Ovary (tissue), 9 donors: ENCODE measurements around the gene ZNF213. TPM values are rescaled to one million over a fixed set of nuclear protein-coding genes. Genes with fewer than 3 reads are reported as not detected.
A peak's percentile ranks its signal among the peaks of the same experiment; 100 is the strongest.

Experiments
- DNase-seq, 5 donors: peaks; one replicate each; pipeline ENCODE4 v3.0.0-alpha.2; 2019 to 2020
- H3K27ac ChIP-seq, 2 donors: fragments of 200-600 bp; one replicate each; pipeline versions ENCODE4 v1.5.1 to v1.8.0; 2019 to 2022
- H3K27me3 ChIP-seq: fragments of 200-600 bp; one replicate; pipeline ENCODE4 v1.8.0; 2022
- H3K36me3 ChIP-seq: fragments of 200-600 bp; sonication (generic); one replicate; pipeline ENCODE4 v1.5.1; 2019
- H3K4me1 ChIP-seq: one replicate; pipeline ENCODE4 v1.8.1; 2013; ENCODE audit warnings: mild to moderate bottlenecking, moderate library complexity; ENCODE audit not compliant: insufficient read depth
- H3K4me3 ChIP-seq: fragments of 200-600 bp; sonication (generic); one replicate; pipeline ENCODE4 v1.5.1; 2017
- H3K9me3 ChIP-seq, 2 donors: fragments of 200-600 bp in 1 of 2; sonication (generic) in 1 of 2; one replicate each; pipeline versions ENCODE4 v1.5.1 to v1.8.1; 2013 to 2019; ENCODE audit warnings: mild to moderate bottlenecking in 1 of 2, moderate library complexity in 1 of 2
- CTCF ChIP-seq, 3 donors: fragments of 450-650 bp in 2 of 3; fragments of 200-600 bp in 1 of 3; IDR thresholded peaks; one replicate each; pipeline versions ENCODE4 v1.5.1 to v1.8.0; 2016 to 2022; ENCODE audit warnings: antibody characterized with exemption in 3 of 3, mild to moderate bottlenecking in 1 of 3
- EP300 ChIP-seq: sonication (generic); formaldehyde crosslinking; IDR thresholded peaks from one replicate; pipeline ENCODE4 v1.6.1; 2017; ENCODE audit warnings: antibody characterized with exemption
- POLR2A ChIP-seq: fragments of 450-650 bp; IDR thresholded peaks from one replicate; pipeline ENCODE4 v1.6.1; 2017; ENCODE audit warnings: antibody characterized with exemption, mild to moderate bottlenecking, moderate library complexity
- whole genome bisulfite sequencing, 3 donors: extraction: QIAGEN DNeasy Blood & Tissue Kit in 1 of 3; methylation state at CpG; one replicate each; pipeline versions ENCODE4 v1.1.5 to v1.1.7; 2013 to 2017; 5-methylcytosine and 5-hydroxymethylcytosine counted together
- intact Hi-C, 4 donors: fragments of 100-400 bp; cut with DNase I; formaldehyde crosslinking; loops; one replicate each; pipeline versions ENCODE4 v1.11.0 to v1.15.1; 2022 to 2023
- polyA plus RNA-seq, 2 donors: library from polyadenylated mRNA; stranded (reverse); fragments of 200-250 nt in 1 of 2; fragments of 350-450 nt in 1 of 2; fragmentation: Illumina TruSeq in 1 of 2; extraction: RNeasy Lipid Tissue Mini Kit (QIAGEN cat#74804) in 1 of 2; gene quantifications; one replicate each; pipeline ENCODE4 v1.2.3, GENCODE V29; 2013 to 2014
- total RNA-seq, 7 donors: library from RNA; depleted of rRNA in 2 of 7; stranded (reverse); fragments of >200 nt in 2 of 7; fragmentation: NEBNext Ultra II Directional in 3 of 7; extraction: Animal tissue kit (Norgen Biotek cat#: 25700) in 3 of 7; gene quantifications; one replicate each; pipeline versions ENCODE4 v1.1.0 to v1.2.4, GENCODE V29; 2016 to 2023
- donor health status: DM: no; HTN: no; CAD: no; lungs with moderate emphysema.
- donor health status: DM: no; HTN: no; CAD: no.
- donor health status: Bipolar disorder and iron deficiency.
- donor health status: DM: yes; HTN: yes; CAD: no.
- donor health status: DM: no; HTN: no; CAD: no.
- donor health status: DM: yes; HTN: yes; CAD: no.

Gene ZNF213
- total and polyA plus RNA-seq, 9 donors = 0.95 to 18.9 (median 11.4) TPM

DNA sequence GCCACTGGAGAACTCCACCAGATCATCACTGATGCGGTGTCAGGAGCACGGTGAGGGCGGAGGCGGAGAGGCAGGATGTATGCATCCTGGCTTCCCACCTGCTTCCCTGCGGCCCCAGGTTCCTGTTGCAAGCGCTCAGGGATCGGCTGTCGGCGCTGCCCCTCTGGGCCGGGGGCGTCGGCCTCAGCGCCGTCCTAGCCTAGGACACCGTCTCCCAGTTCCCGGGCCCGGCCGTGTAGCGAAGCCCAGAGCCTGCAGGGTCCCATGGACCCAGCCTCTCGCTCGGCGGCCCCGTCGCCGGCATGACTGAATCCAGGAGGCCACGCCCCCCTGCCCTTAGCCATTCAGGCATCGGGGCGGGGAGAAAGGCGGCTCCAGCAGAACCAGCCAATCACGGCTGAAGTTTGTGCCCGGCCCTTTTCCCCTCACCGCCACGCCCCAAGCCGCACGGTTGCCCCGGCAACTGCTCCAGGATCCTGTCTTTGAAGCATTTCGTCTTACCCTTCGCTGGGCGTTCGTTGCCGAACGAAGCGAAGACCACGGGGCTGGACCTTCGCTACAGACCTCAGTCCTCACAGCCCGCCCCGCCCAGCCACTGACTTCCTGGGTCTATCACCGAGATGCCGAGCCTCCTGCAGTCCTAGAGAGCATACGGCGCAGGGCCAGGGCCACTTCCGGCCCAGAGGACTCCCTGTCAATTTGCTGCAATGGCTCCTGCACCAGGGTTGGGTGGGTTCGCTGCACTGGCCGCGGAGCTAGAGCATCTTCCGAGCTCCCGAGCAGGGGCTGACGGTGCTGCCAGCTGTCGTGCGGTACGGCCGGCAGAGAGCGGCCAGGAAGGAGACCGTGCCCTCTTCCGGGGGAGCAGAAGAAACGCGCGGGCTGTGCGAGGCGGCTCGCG lies 10.6 kb upstream of the ZNF213 start:
- intact Hi-C loops = no loop called here

GRCh38 chr16:3127745-3128144 lies 7.1 kb upstream of the ZNF213 start:
- no peaks in the 10 kb centered on the region for H3K9me3 ChIP-seq
- H3K4me3 ChIP-seq = no peak overlapping the region
- no peak for TF ChIP-seq EP300
- TF ChIP-seq CTCF (IDR thresholded peaks at IDR 0.05) = no peak
- TF ChIP-seq POLR2A = no peak
- H3K27me3 ChIP-seq = no peaks in the 10 kb centered on the region
- peaks cover 8% of the 10 kb centered on the region for H3K4me1 ChIP-seq
- H3K27ac ChIP-seq = no peak overlapping the region
- no peak for DNase-seq
- intact Hi-C loops = no loop called here
- WGBS, 3 donors = 63 to 67% (median 64%) methylated on average over 6 of the region's 6 CpGs
- no peaks in the 10 kb centered on the region for H3K36me3 ChIP-seq

More for the DNA sequence above, 10.6 kb upstream of the ZNF213 start:
- TF ChIP-seq CTCF (IDR thresholded peaks at IDR 0.05) (peak in 2 of 3 donors; percentile 9 to 10), POLR2A (no peak)
- WGBS, 3 donors = 0% methylated on average over 60 to 72 of the region's 72 CpGs
- Histone ChIP-seq H3K4me1 (peaks cover 7% of the 10 kb centered on the region), H3K27me3 (no peaks in the 10 kb centered on the region), H3K36me3 (no peaks in the 10 kb centered on the region), H3K4me3 (peak overlapping the region; percentile 39), H3K9me3 (no peaks in the 10 kb centered on the region), H3K27ac (peak overlapping the region in 1 of 2 donors; percentile 40)
- peak; percentile 94 to 97 (median 95) for DNase-seq

DNA sequence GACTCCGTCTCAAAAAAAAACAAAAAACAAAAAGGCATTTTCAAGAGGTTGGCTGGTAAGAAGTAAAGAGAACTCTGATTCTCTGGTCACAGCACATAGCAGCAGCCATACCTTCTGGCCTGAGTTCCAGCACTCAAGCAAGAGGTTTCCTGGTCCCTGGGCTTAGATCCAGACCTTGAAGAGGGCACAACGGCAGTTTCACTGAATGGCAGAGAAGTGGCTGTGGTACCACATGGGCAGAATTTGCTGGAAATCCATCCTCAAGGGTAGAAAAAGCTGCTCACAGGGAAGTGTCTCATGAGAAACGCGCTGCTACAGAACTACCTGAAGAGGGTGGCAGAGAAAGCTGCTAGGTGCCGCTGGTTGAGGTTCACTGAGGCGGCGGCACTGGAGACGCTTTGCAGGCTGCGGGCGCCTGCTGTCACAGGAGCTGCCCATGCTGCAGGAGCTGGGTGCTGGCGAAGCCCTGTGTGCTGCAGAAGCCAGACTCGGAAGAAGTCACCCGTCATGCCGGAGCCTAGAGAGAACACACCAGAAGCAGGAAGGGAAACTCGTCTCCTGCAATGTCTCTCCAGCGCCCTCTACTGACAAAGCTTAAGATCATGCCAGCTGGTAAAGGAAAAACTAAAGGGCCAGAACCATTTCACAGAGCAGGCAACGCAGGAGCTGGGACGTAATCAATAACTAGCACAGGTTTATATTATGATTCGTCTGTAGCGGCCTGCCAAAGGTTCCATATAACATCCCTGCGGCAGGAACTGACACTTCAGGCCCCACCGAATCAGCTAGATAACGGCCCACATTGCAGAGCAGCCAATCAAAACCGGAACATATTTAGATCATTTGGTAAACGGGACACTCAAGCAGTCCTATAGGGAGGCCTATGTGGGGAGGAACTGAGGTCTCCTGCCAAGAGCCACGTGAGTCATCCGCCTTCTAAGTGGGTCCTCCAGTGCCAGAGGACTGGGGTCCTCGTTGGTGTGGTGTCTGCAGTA lies 5.4 kb upstream of the ZNF213 start:
- Histone ChIP-seq H3K4me1 (peaks cover 5% of the 10 kb centered on the region), H3K27me3 (no peaks in the 10 kb centered on the region), H3K36me3 (no peaks in the 10 kb centered on the region), H3K9me3 (no peaks in the 10 kb centered on the region), H3K27ac (peak overlapping the region in 1 of 2 donors; percentile 17), H3K4me3 (peak overlapping the region; percentile 36)
- intact Hi-C loops = no loop called here
- WGBS, 3 donors = 9 to 15% (median 13%) methylated on average over 28 of the region's 28 CpGs
- peak; percentile 67 to 71 (median 69) for DNase-seq
- no peak for TF ChIP-seq EP300
- TF ChIP-seq CTCF (IDR thresholded peaks at IDR 0.05) = peak; percentile 72 to 85 (median 72)
- TF ChIP-seq POLR2A = no peak

DNA sequence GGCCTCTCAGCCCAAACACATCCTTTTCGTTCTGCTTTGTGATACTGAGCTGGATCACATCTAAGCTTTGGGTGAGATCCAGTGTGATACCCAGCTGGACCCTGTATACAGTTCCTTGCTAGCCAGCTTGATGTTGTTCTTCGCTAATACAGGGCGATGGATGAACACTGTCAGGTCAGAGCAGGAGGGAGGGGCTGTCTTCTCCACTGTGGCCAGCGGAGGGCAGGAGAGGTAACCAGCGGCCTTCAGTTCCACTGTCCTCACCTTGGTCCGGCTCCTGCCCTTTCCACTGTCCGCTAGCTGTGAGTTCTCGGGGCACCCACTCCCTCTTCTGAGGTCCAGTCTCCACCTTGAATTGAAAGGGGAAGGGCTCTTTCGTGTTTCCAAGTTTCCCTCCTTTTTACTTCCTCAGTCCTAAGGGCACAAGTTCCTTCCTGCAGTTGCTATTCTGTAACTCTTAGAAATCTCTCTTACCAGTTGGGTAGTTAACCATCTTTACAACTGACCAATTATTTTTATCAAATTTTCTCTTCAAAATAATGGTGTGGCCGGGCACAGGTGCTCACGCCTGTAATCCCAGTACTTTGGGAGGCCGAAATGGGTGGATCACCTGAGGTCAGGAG lies 3.0 kb upstream of the ZNF213 start:
- intact Hi-C loops = no loop called here
- Histone ChIP-seq H3K27me3 (no peaks in the 10 kb centered on the region), H3K4me3 (no peak overlapping the region), H3K4me1 (peaks cover 5% of the 10 kb centered on the region), H3K27ac (no peak overlapping the region), H3K9me3 (no peaks in the 10 kb centered on the region), H3K36me3 (no peaks in the 10 kb centered on the region)
- TF ChIP-seq EP300 (no peak), CTCF (IDR thresholded peaks at IDR 0.05) (peak in 1 of 3 donors; percentile 17), POLR2A (no peak)
- DNase-seq = peak in 1 of 5 donors; percentile 36
- 62 to 70% (median 64%) methylated on average over 12 of the region's 12 CpGs for WGBS, 3 donors
